Neural cell (in vitro differentiated cells): ENCODE measurements around the gene ADGRG6. TPM values are rescaled to one million over a fixed set of nuclear protein-coding genes. Genes with fewer than 3 reads are reported as not detected.

Experiments used
- H2AFZ ChIP-seq: fragments of 200-600, 300-800 bp; sonication (generic), shearing (Covaris generic); 2 replicates; pipeline ENCODE4 v1.6.0; 2014; ENCODE audit warnings: low read depth, mild to moderate bottlenecking, antibody characterized with exemption, low read length, moderate library complexity
- H3F3A ChIP-seq: fragments of 200-600 bp; shearing (Covaris generic); 2 replicates; pipeline ENCODE4 v1.6.1; 2016; ENCODE audit warnings: mild to moderate bottlenecking, moderate library complexity, mixed read lengths, antibody characterized with exemption, low read length; ENCODE audit not compliant: insufficient read depth, poor library complexity, severe bottlenecking
- H3K27ac ChIP-seq: fragments of 200-600, 300-800 bp; sonication (generic), shearing (Covaris generic); 2 replicates; pipeline ENCODE4 v1.5.1; 2014; ENCODE audit warnings: mild to moderate bottlenecking, low read length, moderate library complexity
- H3K27me3 ChIP-seq: fragments of 300-800, 200-600 bp; sonication (generic), shearing (Covaris generic); 2 replicates; pipeline ENCODE4 v1.6.0; 2014; ENCODE audit warnings: mild to moderate bottlenecking, low read depth, low read length, moderate library complexity; ENCODE audit not compliant: insufficient read depth
- H3K36me3 ChIP-seq: fragments of 300-800, 200-600 bp; sonication (generic), shearing (Covaris generic); 2 replicates; pipeline ENCODE4 v1.5.1; 2014; ENCODE audit warnings: mild to moderate bottlenecking, antibody characterized with exemption, low read length, moderate library complexity; ENCODE audit not compliant: insufficient read depth
- H3K4me2 ChIP-seq: fragments of 300-800, 200-600 bp; sonication (generic), shearing (Covaris generic); 2 replicates; pipeline ENCODE4 v1.6.0; 2014; ENCODE audit warnings: mild to moderate bottlenecking, low read length
- H3K4me3 ChIP-seq: fragments of 300-800, 200-600 bp; sonication (generic), shearing (Covaris generic); 2 replicates; pipeline ENCODE4 v1.5.1; 2014; ENCODE audit warnings: mild to moderate bottlenecking, low read length, moderate library complexity
- H3K79me2 ChIP-seq: fragments of 200-600 bp; shearing (Covaris generic); replicated peaks from 2 replicates; pipeline ENCODE4 v1.6.0; 2014; ENCODE audit warnings: mild to moderate bottlenecking, low read length, moderate library complexity; ENCODE audit not compliant: insufficient read depth
- H3K9ac ChIP-seq: fragments of 300-800, 200-600 bp; sonication (generic), shearing (Covaris generic); 2 replicates; pipeline ENCODE4 v1.6.1; 2016; ENCODE audit warnings: mild to moderate bottlenecking, low read length, mixed read lengths
- H3K9me2 ChIP-seq: fragments of 200-600 bp; shearing (Covaris generic); 2 replicates; pipeline ENCODE4 v1.6.1; 2016; ENCODE audit warnings: mild to moderate bottlenecking, low read length, mixed read lengths; ENCODE audit not compliant: insufficient read depth
- H3K9me3 ChIP-seq: fragments of 200-600, 300-800 bp; sonication (generic), shearing (Covaris generic); 2 replicates; pipeline ENCODE4 v1.6.1; 2016; ENCODE audit warnings: mild to moderate bottlenecking, mixed run types, low read length, moderate library complexity, mixed read lengths
- H4K20me1 ChIP-seq: fragments of 200-600 bp; shearing (Covaris generic); 2 replicates; pipeline ENCODE4 v1.6.1; 2016; ENCODE audit warnings: mild to moderate bottlenecking, mixed run types; ENCODE audit not compliant: insufficient read depth
- EP300 ChIP-seq: fragments of 450-650 bp; conservative IDR thresholded peaks from 2 replicates; pipeline ENCODE4 v1.6.1; 2014; ENCODE audit warnings: antibody characterized with exemption, mild to moderate bottlenecking, moderate library complexity; ENCODE audit not compliant: poor library complexity, severe bottlenecking
- EZH2 ChIP-seq: fragments of 200-600, 300-800 bp; shearing (Covaris generic), sonication (generic); IDR thresholded peaks from 2 replicates; pipeline ENCODE4 v1.6.1; 2014; ENCODE audit warnings: antibody characterized with exemption, low read length, borderline replicate concordance, mild to moderate bottlenecking; ENCODE audit not compliant: insufficient read depth, poor library complexity, severe bottlenecking
- MXI1 ChIP-seq: fragments of 450-650 bp; conservative IDR thresholded peaks from 2 replicates; pipeline ENCODE4 v1.6.1; 2014; ENCODE audit warnings: antibody characterized with exemption, mild to moderate bottlenecking; ENCODE audit not compliant: poor library complexity, severe bottlenecking
- POLR2AphosphoS5 ChIP-seq: IDR thresholded peaks from 2 replicates; pipeline ENCODE4 v1.6.1; 2012
- RAD21 ChIP-seq: fragments of 450-650 bp; conservative IDR thresholded peaks from 2 replicates; pipeline ENCODE4 v1.6.1; 2014; ENCODE audit warnings: antibody characterized with exemption, mild to moderate bottlenecking, moderate library complexity
- REST ChIP-seq: IDR thresholded peaks from 2 replicates; pipeline ENCODE4 v1.6.1; 2012; ENCODE audit warnings: borderline replicate concordance
- SMC3 ChIP-seq: fragments of 450-650 bp; conservative IDR thresholded peaks from 2 replicates; pipeline ENCODE4 v1.6.1; 2014; ENCODE audit warnings: antibody characterized with exemption, mild to moderate bottlenecking, moderate library complexity; ENCODE audit not compliant: poor library complexity
- TAF1 ChIP-seq: IDR thresholded peaks from 2 replicates; pipeline ENCODE4 v1.6.1; 2012; ENCODE audit warnings: low read depth
- polyA plus RNA-seq: library from polyadenylated mRNA; depleted of rRNA; stranded (reverse); fragments of >200 nt; gene quantifications from 2 replicates; pipeline ENCODE4 v1.2.3, GENCODE V29; 2014
- TF ChIP-seq, protein P1 (sequence below): fragments of 450-650 bp; IDR thresholded peaks from 2 replicates; pipeline ENCODE4 v1.5.1; 2014; ENCODE audit warnings: antibody characterized with exemption, mild to moderate bottlenecking, moderate library complexity; ENCODE audit not compliant: poor library complexity, severe bottlenecking

The ADGRG6 gene
- polyA plus RNA-seq, 1 donor from 2014 or later, result 0.37 TPM

- no peaks in the 10 kb centered on the region for H3K27me3 ChIP-seq
- TF ChIP-seq SMC3 (no peak), REST (no peak), EP300 (no peak), EZH2 (no peak), POLR2AphosphoS5 (no peak), RAD21 (no peak), TAF1 (no peak)
- TF ChIP-seq, protein P1, sequence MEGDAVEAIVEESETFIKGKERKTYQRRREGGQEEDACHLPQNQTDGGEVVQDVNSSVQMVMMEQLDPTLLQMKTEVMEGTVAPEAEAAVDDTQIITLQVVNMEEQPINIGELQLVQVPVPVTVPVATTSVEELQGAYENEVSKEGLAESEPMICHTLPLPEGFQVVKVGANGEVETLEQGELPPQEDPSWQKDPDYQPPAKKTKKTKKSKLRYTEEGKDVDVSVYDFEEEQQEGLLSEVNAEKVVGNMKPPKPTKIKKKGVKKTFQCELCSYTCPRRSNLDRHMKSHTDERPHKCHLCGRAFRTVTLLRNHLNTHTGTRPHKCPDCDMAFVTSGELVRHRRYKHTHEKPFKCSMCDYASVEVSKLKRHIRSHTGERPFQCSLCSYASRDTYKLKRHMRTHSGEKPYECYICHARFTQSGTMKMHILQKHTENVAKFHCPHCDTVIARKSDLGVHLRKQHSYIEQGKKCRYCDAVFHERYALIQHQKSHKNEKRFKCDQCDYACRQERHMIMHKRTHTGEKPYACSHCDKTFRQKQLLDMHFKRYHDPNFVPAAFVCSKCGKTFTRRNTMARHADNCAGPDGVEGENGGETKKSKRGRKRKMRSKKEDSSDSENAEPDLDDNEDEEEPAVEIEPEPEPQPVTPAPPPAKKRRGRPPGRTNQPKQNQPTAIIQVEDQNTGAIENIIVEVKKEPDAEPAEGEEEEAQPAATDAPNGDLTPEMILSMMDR, result no peak
- no peaks in the 10 kb centered on the region for H3K36me3 ChIP-seq
- H3K4me3 ChIP-seq, result no peak overlapping the region
- no peak overlapping the region for H3K9ac ChIP-seq
- no peak overlapping the region for H3K27ac ChIP-seq
- H2AFZ ChIP-seq, result no peak overlapping the region
- no peaks in the 10 kb centered on the region for H3K79me2 ChIP-seq
- H3F3A ChIP-seq, result no peaks in the 10 kb centered on the region
- H3K4me2 ChIP-seq, result no peak overlapping the region
- H3K9me3 ChIP-seq, result no peaks in the 10 kb centered on the region
- H3K9me2 ChIP-seq, result no peaks in the 10 kb centered on the region
- no peaks in the 10 kb centered on the region for H4K20me1 ChIP-seq
These were observed 143.1 kb downstream of the ADGRG6 start for GRCh38 chr6:142444881-142445301.

- no peaks in the 10 kb centered on the region for H3K27me3 ChIP-seq
- H3K9me3 ChIP-seq, result no peaks in the 10 kb centered on the region
- H3K27ac ChIP-seq, result no peak overlapping the region
- no peak overlapping the region for H2AFZ ChIP-seq
- H3K9ac ChIP-seq, result no peak overlapping the region
- no peaks in the 10 kb centered on the region for H3K36me3 ChIP-seq
- no peak overlapping the region for H3K4me3 ChIP-seq
- no peaks in the 10 kb centered on the region for H3K79me2 ChIP-seq
- TF ChIP-seq SMC3 (no peak), EP300 (no peak), REST (no peak), TAF1 (no peak), EZH2 (no peak), MXI1 (no peak), RAD21 (no peak), POLR2AphosphoS5 (no peak)
- TF ChIP-seq, protein P1, result no peak
- no peaks in the 10 kb centered on the region for H4K20me1 ChIP-seq
- no peak overlapping the region for H3K4me2 ChIP-seq
- no peaks in the 10 kb centered on the region for H3F3A ChIP-seq
- H3K9me2 ChIP-seq, result no peaks in the 10 kb centered on the region
These were observed 144.4 kb downstream of the ADGRG6 start for GRCh38 chr6:142446168-142446567.
